ENCODE results near the gene DHX8.

The DHX8 gene

DNA sequence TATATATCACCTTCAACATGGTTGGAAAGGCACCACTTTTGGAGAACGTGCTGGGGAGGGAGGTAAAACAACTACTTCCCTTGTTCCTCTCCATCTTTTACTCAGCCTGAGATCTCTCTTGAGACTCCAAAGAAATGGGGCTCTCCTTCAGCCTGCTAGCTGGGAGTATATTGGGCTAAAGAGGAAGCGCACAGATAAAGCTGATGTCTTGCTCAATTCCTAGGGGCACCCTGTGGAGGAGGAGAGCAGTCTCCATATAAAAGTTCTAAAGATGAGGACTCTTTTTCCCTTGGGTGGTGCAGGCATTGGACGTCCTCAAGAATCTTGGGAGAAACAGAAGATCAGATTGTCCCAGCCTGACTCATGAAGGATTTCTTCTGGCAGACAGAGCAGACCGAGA is 67.0 kb downstream of the DHX8 start:
- no peak for DNase-seq

- no peak for DNase-seq
Observed at GRCh38 chr17:43552229-43552837, 68.6 kb downstream of the DHX8 start.

DNA sequence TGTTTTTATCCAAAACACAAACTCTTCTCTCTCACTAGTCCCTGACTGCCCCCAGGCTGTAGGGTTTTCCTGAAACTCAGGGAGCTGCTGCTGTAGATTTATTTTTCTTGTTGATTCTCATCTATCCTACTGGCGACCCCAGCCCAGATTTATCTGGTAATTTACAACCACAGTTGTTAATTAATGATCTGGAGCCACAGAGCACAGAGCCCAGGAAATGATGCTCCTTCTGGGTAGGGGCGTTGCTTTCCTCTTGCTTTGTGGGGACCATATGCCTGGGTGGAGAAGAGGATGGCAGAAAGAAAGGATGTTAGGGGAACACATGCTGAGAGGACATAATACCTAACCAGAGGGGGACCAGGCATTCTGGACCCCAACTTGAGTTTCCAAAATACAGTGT is 69.8 kb downstream of the DHX8 start:
- no peak for DNase-seq

GRCh38 chr17:43554857-43555256 is 71.1 kb downstream of the DHX8 start:
- no peak for DNase-seq

DNA sequence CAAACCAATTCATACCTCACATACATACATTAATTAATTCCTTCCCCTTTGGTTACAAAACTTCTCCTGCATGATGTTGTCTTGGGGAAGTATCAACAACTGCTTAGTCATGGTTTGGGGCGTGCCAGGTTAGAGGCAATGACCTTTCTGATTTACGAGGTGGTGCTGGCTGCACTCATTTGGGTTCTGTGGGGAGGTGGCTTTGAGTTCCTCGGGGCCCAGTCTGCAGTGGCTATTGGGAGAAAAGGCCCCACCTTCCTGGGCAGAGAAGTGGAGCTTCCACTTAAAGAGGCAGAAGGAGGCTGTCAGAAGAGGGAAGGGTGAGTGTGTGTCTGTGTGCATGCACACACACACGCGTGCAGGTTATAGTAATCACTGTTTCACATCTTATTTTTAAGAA is 72.5 kb downstream of the DHX8 start:
- peak; percentile 11 to 64 for DNase-seq

GRCh38 chr17:43558805-43559160 is 75.0 kb downstream of the DHX8 start:
- DNase-seq: no peak

DNA sequence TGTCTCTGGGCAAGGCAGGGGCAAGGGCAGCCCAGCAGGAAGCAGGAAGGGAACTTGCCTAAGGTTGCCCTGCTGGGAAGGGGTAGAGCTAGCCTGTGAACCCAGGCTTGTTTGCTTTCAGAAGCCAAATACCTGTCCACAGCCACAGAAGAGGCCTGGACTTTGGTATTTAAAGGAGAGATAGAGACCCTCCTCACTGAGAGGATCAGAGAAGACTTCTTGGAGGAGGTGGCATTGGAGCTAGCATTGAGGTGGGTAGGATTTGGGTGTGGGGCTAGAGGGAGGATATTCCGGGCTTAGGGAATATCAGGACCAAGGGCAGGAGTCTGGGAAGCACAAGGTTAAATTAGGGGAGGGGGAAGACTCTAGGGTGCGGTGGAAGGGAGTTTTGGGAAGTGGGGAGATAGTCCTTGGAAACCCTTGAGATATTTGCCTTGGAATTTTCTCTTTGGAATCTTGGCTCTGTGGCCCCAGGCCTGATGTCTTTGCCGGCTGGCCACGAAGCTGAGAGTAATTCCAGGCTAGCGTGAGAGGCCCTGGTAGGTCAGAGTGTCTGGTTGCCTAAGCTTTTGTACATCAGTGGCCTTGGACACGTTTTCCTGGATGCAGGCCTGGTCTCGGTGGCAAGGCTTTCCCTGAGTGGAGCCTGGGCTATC is 75.5 kb downstream of the DHX8 start:
- DNase-seq: no peak

- no peak for DNase-seq
Observed at GRCh38 chr17:43560461-43561427, 77.0 kb downstream of the DHX8 start.

DNA sequence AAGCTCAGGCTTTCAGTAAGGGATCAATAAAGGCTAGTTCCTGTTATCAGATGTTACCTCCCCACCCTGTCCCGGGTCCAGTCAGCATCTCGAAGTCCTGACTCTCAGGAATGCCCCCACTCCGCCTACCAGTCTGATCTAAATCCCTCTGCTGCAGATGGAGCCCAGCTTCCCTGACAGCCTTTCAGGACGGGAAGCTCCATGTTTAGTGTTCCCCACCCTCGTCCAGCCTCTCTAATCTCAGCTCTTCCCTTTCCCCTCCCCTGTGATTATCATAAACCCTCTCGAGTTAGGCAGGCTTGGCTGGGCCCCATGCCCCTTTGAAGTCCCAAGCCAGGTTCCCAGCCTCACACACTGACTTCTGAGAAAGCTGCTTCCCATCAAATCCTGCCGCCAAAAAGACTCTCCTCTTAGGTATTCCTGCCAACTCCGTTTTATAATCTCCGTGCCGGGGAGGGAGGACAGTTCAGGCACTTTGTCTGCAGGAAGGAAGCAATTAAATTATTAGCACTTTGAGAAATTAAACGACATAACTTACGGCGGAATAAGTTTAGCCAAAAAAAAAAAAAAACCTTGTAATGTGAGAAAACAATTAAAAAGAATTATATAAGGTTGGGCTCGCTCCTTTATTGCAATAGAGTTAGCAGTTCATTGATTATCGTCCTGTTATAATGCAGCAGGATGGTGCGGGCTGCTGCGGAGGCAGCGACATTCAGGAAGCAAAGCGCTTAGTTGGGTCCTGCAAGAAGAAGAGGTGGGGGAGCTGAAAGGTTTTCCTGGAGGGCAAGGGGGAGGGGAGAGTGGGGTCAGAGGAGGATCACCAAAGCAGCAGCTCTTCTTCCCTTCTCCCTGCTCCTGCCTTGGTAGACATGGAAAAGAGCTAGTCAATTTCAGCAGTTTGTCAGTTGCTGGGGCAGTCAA is 79.2 kb downstream of the DHX8 start:
- no peak for DNase-seq

DNA sequence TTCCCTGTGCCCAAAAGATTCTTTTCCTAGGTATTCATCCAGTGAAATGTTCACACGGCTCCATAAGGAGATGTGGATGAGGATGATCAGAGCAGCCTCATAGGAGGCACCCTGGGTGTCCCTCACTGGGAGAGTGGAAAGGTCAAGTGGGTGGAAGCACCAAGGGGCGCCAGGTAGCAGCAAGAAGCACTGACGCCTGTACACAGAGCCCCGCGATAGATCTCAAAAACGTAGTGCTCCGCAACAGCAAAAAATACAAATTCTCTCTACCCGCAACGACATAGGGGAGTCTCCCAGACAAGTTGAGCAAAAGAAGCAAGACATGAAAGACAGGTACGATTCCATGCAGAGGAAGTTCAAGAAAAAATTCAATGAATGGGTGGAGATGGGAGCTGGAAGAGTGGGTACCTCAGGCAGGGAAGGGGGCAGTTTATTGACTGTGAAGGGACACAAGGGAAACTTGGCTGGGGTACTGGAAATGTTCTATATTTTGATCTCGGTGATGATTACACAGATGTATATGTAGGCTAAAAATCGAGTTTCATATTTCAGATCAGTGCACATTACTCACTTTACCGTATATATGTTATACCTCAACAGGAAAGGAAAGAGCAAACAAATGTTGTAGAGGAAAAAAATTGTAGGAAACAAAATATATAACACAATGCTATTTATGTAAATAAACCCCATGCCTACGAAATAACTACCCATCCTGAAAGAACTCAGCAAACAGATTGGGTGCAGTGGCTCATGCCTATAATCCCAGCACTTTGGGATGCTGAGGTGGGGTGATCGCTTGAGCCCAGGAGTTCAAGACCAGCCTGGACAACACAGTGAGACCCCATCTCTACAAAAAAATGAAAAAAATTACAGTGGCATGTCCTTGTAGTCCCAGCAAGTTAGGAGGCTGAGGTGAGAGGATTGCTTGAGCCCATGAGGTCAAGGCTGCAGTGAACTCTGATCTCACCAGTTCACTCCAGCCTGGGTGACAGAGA is 80.1 kb downstream of the DHX8 start:
- DNase-seq: no peak

- DNase-seq: no peak
Observed at GRCh38 chr17:43568506-43569082, 84.8 kb downstream of the DHX8 start.

GRCh38 chr17:43570518-43570928 is 86.7 kb downstream of the DHX8 start:
- DNase-seq: no peak

DNA sequence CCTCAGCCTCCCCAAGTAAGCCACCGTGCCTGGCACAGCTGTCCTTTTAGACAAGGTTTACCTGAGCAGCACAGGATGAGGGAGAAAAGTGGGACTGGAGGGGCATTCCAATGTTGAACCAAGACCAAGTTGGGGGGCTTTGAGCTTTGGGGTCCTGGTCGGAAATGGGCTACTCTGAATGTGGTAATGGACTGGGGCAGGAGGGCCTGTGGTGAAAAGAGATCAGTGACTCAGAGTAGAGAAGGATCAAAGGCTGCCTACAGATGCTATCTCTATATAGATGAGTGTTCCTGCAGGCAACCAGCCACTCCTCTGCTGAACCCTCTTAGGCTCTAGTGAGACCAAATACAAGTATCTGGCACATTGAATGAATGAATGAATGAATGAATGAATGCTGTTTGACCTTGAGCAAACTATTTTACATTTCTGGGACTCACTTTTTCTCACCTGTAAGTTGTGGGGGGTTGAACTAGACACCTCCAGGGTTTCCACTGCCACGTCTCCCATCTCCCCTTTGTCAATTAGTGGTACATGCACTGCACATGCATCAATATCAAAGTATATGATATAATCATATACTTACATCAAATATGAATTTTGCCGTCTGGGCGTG is 88.7 kb downstream of the DHX8 start:
- no peak for DNase-seq

GRCh38 chr17:43573579-43574321 is 90.0 kb downstream of the DHX8 start:
- DNase-seq: no peak

GRCh38 chr17:43574348-43574747 is 90.6 kb downstream of the DHX8 start:
- no peak for DNase-seq

DNA sequence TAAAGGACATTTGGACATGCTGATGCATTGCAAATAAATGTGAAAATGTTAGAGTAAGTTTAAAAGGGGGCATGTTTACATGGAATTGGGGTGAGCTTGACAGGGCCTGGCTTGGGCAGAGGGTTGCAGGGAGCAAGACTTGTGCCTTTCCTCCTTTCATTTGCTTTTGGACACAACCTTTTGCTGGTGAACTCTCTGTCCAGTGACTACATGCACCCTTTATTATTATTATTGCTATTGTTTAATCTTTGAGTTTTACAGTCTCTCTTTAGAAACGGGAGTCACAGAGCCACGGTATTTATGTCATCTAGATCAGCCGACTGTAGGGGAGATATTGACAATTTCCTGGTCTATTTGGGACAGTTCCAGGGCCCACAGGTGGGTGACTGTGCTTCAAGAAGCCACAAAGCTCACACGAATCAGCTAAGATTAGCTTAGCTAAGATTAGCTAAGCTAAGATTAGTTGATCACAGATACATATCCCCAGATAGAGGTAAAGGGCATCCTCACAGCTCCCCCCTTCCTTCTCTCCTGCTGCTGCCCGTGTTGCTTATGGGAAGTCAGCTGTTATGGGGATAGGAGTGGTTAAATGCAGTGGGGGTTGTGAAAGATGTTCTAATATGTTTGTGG is 91.2 kb downstream of the DHX8 start:
- no peak for DNase-seq

Measured in CD4-positive, alpha-beta T cell treated with Interferon alpha-2 for 1 hour (primary cell).